T-helper 2 cell treated with Interferon-gamma antibody and Interleukin-4, amounts not matched to agents 100 ng/mL and 5 ng/mL, for 36 hours (primary cell): ENCODE results near the gene CLMP. TPM values are rescaled to one million over a fixed set of nuclear protein-coding genes. Genes with fewer than 3 reads are reported as not detected.
"Not testable (repeated sequence)": the region's sequence is repeated elsewhere in the genome, so short reads cannot be mapped to it uniquely, and the experiment has no call there.

Source experiments
- intact Hi-C: fragments of 100-400 bp; cut with micrococcal nuclease; formaldehyde crosslinking; loops from one replicate; pipeline ENCODE4 v1.15.1; 2023
- total RNA-seq: library from RNA; stranded (reverse); gene quantifications from 2 replicates; pipeline ENCODE4 v1.2.3, GENCODE V29; 2022

The CLMP gene
- total RNA-seq, 1 donor from 2014 or later = 0.09 TPM

DNA sequence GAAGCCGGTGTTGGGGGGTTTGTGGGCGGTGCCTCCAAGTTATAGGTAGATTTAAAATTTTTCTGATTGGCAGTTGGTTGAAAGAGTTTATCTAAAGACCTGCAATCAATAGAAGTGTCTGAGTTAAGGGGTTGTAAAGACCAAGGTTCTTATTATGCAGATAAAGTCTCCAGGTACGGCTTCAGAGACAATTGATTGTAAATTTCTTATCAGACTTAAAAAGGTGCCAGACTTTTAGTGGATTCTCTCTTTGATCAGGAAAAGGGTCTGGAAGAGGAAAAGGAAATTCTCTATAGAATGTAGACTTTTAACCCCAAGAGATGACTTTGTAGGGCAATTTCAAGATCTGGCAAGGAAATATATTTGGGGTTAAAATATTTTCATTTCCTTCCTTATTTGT, 25.2 kb downstream of the CLMP start:
- intact Hi-C loops = loop anchor here (10.0 kb wide), 1 partner anchor 55 kb away; no protein-coding TSS in a partner anchor

DNA sequence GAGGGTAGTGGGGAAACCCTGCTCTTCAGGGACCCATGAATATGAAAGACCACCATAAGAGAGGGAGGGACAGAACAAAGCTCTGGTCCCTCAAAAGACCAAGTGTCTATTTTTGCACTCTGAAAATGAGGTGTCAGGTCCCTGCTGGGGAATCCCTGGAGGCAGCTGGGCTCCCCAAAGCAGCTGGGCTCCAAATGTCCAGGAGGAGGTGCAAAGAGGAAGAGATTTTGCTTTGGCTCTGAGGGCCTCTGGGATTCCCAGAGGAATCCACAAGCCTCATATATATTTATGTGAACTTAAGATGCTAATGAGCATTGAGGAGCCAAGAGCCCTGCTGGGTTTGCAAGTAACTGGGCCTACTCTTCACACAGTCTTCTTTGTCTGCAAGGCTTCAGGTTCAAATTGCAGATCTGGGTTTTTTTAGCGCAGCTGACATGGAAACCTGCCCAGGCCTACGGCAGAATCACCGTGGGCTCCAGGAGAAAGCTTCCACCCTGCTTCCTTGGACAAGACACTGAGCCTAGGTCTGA, 26.0 kb downstream of the CLMP start:
- intact Hi-C loops = loop anchor here (10.0 kb wide), 1 partner anchor 54 kb away; no protein-coding TSS in a partner anchor

DNA sequence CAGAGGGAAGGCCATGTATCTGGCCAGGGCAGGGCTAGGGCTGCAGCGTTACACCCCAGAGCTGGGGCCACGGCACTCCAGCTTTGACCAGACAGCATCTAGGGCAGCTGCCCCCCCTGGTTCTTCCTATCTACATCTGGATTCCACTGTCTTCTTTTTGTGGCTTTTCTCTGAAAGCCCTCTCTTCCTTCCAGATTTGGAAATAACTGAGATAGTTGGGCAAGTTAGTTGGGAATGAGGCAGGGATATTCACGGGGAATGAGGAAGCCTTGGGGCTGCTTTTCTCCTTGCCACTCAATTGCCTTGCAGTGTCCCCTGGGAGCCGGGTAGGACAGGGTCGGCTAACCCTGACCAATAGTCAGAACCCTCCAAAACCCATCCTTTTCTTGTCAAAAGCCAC, 26.8 kb downstream of the CLMP start:
- intact Hi-C loops = loop anchor here (10.0 kb wide), 1 partner anchor 53 kb away; no protein-coding TSS in a partner anchor

DNA sequence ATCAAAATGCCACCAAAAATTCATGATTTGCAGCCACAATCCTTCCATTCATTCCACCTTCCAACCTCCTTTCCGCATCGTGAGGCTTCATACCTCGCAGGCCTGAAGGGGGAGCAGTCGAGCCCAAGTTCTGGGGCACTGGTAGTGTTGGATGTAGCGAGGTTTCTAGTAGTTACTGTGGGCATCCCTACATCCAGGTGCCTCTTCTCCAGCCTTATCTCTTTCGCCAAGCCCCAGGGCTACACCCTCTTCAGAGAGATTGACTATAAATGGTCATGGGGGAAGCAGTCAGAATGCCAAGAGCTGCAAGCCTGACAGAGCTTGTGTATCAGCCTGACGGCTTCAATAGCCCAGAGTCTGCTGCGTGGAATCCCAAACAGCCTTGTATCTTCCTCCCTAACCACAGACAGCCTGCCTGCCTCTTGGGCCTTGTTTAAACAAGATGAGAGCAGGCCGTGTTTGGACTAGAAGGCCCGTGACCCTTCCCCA, 28.9 kb downstream of the CLMP start:
- intact Hi-C loops = loop anchor here (1.0 to 10.0 kb wide), 2 partner anchors 51 to 81 kb away; no protein-coding TSS in a partner anchor

DNA sequence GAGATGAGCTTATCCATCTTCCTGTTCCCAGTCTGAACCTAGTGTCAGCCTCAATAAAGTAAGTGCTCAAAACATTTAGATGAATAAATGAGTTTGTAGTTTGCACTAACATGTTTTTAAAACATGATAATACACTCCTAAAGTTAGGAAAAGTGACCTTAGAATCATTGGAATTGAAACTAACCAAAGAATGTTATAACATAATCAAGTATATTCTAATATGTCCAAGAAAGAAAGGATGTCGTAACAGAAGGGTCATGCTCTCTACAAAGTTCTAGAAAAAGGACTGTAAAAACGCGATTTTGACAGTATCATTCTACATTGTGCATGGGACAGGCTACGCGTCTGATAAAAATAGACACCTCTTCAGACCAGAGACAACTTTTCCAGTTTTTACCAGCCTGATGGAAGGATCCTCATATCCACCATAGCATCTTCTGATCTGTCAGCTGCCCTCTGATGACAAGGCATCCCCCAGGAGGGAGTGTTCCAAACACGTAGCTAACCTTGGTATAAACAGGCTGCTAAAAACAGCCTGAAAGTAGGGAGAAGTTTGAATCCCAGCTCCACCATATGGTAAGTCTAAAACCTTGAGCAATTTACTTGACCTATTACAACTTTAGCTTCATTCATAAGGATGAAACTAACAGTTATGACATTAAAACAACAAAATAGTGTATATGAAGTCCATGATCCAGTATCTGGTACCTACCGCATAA, 30.2 kb downstream of the CLMP start:
- intact Hi-C loops = loop anchor here (10.0 kb wide), 1 partner anchor 50 kb away; no protein-coding TSS in a partner anchor

DNA sequence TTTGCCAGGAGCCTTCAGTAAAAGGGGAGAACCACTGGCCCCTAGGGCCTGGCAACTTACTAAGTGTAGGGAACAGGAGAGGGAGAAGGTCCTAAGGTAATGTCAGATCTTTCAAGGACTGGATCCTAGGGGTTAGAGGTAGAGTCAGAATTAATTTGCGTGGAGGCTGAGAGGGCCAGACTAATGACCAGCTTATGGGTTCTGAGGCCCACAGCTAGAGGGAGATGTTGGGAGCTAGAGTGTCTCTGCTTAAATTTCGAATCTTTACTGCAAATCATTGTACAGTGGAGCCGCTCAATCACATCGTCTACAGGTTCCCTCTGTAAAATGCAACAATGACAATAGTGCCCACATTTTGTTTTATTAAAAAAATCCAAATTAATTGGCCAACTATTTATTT, 31.4 kb downstream of the CLMP start:
- intact Hi-C loops = loop anchor here (10.0 kb wide), 1 partner anchor 49 kb away; no protein-coding TSS in a partner anchor

DNA sequence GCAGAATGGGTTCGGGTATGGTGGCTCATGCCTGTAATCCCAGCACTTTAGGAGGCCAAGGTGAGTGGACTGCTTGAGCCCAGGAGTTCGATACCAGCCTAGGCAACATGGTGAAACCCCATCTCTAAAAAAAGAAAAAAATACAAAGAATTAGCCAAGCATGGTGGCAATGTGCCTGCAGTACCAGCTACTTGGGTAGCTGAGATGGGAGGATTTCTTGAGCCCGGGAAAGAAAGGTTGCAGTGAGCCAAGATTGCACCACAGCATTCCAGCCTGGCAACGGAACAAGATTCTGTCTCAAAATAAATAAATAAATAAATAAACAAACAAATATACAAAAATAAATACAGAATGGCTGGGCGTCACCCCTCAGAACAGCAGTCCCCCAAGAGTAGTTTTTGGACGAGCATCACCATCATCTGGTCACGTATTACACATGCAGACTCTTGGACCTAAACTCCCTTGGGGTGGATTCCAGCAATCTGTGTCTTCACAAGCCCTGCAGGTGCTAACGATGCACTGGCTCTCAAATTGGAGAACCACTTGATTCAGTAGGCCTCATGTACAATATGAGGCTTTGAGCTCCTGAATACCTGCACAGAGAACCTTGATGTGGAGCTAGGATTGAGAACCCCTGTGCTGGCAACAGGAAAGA, 33.5 kb downstream of the CLMP start:
- intact Hi-C loops = loop anchor here (10.0 kb wide), 1 partner anchor 47 kb away; no protein-coding TSS in a partner anchor

DNA sequence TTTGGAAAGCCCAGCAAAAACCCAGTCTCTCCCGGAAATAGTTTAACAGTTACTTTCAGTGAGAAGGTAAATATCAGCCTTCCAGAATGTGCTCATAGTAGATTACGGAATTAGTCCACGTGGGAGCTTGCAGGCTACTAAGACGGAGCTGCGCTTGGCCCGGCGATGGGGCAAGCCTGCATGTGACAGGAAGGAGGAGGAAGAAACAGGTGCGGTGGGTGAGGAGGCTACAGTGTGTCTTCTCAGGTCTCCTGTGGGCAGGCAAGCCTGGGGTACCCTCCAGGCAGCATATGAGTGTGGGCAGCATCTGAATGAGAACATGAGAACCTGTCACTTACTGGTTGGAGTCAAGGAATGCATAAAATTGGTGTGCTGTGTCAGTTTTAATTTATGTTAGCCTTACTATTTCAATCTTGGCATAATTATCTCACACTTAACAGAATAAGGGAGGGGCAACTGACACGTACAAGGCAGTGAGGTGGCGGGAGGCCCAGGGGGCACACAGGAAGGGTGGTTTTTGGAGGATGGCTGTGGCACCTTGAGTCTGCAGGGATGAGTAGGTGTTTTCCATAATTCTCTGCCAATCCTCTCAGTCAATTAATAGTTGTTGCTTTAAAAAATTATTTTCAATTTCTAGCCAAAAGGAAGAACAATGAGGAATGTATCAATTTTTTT, 35.7 kb downstream of the CLMP start:
- intact Hi-C loops = no loop called here

DNA sequence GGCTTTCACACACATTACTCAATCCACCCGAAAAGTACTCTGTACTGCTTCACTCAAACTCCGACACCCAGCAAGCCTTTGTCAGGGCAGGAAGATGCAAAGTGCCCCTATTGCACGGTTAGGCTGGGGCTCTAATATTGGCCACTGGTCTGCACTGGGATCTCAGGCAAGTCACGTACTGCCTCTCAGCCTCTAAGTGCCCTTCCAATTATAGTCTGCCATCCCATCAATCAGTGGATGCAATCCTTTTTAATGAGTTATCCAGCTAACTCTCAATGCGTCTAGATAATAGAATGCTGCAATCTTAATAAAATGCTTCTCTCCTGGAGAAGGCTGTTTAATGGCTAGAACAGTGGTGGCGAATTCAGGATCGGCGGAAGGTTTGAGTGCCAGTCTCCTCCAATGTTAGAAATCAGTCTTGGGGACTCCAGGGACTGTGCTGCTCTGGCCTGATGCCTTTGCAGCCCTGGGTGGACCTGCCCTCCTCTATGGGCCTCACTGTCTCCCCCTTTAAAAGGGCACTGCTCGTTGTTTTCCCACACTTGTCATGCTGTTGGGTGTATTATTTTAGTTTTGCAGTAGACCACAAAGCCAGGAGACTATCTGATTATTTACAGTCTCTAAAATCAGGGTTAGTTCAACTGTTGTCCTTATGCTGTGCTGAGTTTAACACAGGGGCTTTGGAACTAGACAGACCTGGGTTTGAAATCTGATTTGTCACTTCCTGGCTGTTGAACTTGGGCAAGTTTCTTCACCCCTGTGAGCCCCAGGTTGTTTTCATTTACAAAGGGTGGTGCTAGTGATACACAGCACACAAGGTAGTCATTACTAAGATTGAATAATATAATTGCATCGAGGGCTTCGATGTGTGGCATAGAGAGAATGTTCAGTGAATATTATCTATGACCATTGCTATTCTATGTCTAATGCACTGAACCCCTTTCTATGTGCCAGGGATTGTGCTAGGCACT, 36.7 kb downstream of the CLMP start:
- intact Hi-C loops = no loop called here

DNA sequence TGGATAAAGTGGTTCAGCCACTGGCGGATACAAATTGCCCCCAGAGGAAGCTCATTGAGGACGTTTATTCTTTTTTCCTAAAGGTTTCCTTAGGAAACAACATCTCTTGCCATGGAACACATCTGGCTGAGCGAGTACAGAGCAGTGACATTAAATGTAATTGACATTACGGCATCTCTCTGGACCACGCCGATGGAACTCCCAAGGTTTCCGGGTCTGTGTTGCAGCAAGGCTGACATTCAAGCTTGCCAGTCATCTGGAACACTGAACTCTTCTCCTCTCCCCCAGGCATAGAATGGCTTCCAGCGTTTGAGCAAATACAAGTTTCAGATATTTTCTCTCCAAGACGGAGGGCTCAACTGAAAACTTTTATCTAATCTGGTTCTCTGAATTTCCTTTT, 42.1 kb downstream of the CLMP start:
- intact Hi-C loops = no loop called here

DNA sequence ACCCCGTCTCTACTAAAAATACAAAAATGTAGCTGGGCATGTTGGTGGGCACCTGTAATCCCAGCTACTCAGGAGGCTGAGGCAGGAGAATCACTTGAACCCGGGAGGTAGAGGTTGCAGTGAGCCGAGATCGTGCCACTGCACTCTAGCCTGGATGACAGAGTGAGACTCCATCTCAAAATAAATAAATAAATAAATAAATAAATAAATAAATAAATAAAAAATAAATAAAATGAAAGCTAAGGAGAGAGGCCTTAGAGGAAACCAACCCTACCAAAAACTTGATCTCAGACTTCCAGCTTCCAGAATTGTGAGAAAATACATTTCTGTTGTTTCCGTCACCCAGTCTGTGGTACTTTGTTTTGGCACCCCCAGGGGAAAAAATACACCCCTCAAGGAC, 42.7 kb downstream of the CLMP start:
- intact Hi-C loops = not testable (repeated sequence)

DNA sequence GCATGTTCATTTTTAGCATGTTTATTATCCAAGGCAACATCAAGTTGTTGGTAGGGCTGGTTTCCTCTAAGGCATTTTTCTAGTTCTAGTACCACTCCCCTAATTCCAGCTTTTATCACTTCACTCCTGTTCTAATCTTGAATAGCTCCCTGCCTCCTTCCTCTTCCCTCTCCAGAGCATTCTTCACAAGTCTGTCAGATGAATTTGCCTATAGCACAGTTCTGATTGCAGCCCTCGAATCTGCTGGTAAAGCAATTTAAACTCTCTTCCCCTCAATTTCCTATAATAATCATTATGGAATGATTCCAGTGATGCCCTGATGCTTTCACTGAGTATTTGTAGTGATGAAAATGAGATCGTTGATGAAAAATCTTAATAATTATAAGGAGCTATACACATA, 43.3 kb downstream of the CLMP start:
- intact Hi-C loops = no loop called here

DNA sequence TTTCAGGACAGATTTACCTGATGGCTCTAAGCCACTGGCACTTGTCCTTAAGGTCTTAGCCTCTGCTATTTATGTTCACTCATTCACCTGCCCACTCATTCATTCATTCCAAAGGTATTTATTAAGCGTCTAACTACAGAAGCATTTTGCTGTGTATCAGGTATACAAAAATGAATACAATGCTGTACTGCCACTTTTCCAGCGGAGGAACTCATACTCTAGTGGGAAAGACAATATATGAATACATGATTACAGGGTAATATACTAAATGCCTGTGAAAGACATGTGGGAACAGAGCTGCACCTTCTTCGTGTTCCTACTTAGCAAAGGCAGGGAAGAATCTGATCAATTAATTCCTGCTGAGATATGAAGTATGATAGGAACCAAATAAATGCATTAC, 43.7 kb downstream of the CLMP start:
- intact Hi-C loops = no loop called here

DNA sequence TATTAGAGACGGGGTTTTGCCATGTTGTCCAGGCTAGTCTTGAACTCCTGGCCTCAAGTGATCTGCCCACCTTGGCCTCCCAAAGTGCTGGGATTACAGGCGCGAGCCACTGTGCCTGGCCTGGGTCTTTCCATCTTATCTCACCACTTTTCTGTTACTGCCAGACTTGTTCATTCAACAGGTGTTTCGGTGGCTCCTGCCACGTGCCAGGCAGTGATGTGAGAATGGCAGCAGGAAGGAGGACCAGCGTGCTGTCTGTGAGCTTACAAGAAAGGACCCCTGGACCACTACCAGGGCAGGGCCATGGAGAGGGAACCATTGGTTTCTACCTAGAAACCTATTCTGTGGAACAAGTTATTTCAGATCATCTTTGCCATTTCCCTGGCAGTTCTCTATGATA, 44.2 kb downstream of the CLMP start:
- intact Hi-C loops = no loop called here

DNA sequence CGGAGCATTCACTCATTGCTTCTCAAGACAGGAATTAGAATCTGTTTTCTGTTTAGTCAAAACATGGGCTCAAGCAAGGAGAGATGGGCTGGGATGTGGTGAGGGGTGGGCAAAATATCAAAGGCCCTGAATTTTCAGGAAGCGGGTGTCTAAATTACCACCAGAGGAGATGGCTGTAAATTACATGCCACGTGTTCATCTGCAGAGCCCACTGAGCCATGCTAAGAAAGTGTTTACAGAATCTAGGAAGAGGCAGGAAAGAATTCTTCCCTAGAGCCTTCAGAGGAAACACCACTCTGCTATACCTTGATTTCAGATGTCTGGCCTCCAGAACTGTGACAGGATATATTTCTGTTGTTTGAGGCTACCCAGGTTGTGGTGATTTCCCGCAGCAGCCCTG, 46.1 kb downstream of the CLMP start:
- intact Hi-C loops = no loop called here

DNA sequence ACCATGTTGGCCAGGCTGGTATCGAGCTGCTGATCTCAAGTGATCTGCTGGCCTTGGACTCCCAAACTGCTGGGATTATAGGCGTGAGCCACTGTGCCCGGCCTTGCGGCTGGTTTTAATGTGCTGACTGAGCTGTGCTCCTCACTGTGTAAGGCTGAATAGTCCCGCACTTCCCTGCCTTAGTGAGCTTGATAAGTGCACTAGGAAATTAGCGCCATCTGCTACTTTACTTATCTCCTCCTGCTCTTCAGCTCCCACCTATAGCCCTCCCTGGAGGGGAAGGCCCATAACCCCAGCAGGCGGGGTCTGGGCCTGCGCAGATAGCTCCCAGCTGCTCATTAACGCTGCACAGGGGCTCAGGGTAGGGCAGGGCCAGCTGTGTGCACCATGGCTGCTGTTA, 49.4 kb downstream of the CLMP start:
- intact Hi-C loops = no loop called here

DNA sequence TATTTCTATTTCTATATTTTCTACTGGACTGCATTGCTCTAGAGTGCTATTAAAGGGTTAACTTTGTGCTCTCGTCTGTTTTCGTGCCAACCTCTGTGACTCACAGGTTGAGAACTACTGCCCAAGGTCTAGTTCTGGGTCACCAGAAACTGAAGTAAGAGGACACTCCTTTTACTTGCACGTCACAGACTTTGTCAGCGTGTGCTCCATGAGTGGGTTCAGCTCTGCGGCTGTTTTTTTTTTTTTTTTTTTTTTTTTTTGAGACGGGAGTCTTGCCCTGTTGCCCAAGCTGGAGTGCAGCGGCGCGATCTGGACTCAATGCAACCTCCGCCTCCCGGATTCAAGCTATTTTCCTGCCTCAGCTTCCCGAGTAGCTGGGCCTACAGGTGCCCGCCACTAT, 49.8 kb downstream of the CLMP start:
- intact Hi-C loops = no loop called here

DNA sequence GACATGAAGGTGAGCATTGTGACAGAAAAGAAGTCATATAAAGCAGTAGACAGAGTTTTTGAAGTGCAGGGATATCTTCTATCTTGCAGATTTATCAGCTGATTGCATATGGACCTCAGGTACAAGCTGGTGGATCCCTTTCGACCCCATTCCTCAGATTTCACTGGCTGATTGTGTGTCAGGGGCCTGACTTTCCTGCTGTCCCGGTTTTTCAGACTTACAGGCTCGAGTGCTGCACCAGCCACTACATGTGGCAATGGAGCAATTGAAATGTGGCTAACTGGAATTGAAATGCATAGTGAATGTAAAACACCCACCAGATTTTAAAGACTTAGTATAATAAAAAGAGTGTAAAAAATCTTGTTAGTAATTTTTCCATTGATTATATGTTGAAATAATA, 50.3 kb downstream of the CLMP start:
- intact Hi-C loops = no loop called here

DNA sequence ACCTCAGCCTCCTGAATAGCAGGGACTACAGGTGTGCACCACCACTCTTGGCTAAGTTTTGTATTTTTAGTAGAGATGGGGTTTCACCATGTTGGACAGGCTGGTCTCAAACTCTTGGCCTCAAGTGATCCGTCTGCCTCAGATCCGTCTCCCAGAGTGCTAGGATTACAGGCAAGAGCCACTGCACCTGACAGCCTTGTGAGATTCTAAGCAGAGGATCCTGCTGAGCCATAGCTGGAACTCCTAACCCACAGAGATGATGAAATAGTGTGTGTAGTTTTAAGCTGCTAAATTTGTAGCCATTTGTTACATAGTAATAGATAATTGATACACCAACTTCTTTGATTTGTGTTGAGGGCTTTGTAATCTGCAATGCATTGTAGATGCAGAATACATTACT, 51.1 kb downstream of the CLMP start:
- intact Hi-C loops = no loop called here

DNA sequence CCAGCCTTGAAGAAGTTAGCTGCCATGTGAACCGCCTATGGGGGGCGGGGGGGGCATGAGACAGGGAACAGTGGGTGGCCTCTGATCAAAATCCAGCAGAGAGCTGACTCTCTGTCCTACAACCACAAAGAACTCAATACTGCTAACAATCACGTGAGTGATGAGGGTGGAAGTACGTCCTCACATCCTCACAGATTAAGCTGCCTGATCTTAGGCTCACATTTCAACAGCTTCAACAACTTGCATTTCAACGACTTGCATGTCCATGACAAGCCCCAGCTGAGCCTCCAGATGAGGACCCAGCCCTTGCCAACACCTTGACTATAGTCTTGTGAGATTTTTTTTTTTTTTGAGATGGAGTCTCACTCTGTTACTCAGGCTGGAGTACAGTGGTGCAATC, 51.6 kb downstream of the CLMP start:
- intact Hi-C loops = no loop called here

DNA sequence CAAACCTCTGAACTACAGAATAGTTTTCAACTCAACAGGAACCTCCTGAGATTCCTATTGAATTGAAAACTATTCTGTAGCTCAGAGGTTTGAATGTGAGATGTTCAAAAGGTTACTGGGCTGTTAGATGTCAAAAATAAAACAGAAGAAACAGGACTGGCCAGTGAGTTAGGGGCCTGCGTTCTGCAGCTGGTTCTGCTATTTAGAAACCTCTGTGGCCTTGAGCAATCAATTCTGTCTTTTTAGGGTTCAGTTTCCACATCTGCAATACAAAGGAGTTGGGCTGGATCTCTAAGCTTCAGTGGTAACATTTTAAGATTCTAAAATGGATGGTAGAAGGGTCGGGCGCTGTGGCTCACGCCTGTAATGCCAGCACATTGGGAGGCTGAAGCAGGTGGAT, 55.8 kb downstream of the CLMP start:
- intact Hi-C loops = no loop called here
